ENCODE data around the gene IRAG1.
"Not testable (repeated sequence)": the region's sequence is repeated elsewhere in the genome, so short reads cannot be mapped to it uniquely, and the experiment has no call there.

IRAG1 gene

GRCh38 chr11:10709299-10710086, 15.9 kb upstream of the IRAG1 start:
- no peak for DNase-seq (ENCODE audit: low read depth)

- DNase-seq (ENCODE audit: low read depth) = no peak
Measured at GRCh38 chr11:10708131-10708530, 14.6 kb upstream of the IRAG1 start.

- peak; percentile 56 for DNase-seq (ENCODE audit: low read depth)
Measured at GRCh38 chr11:10701982-10702381, 8.4 kb upstream of the IRAG1 start.

GRCh38 chr11:10699072-10699471, 5.5 kb upstream of the IRAG1 start:
- DNase-seq (ENCODE audit: low read depth) = no peak

- no peak for DNase-seq (ENCODE audit: low read depth)
Measured at GRCh38 chr11:10697323-10697620, 3.7 kb upstream of the IRAG1 start.

GRCh38 chr11:10696468-10697322, 3.1 kb upstream of the IRAG1 start:
- no peak for DNase-seq (ENCODE audit: low read depth)

- DNase-seq (ENCODE audit: low read depth) = no peak
Measured at GRCh38 chr11:10695833-10696232, 2.3 kb upstream of the IRAG1 start.

- no peak for DNase-seq (ENCODE audit: low read depth)
Measured at GRCh38 chr11:10694486-10695239, 1.1 kb upstream of the IRAG1 start.

- no peak for DNase-seq (ENCODE audit: low read depth)
Measured at GRCh38 chr11:10692531-10693115, 932 bp downstream of the IRAG1 start.

- no peak for DNase-seq (ENCODE audit: low read depth)
Measured at GRCh38 chr11:10688401-10688800, 5.2 kb downstream of the IRAG1 start.

GRCh38 chr11:10686311-10686710, 7.2 kb downstream of the IRAG1 start:
- DNase-seq (ENCODE audit: low read depth) = no peak

GRCh38 chr11:10683429-10683828, 10.1 kb downstream of the IRAG1 start:
- no peak for DNase-seq (ENCODE audit: low read depth)

- DNase-seq (ENCODE audit: low read depth) = no peak
Measured at GRCh38 chr11:10680956-10681487, 12.5 kb downstream of the IRAG1 start.

- DNase-seq (ENCODE audit: low read depth) = not testable (repeated sequence)
Measured at GRCh38 chr11:10680279-10680678, 13.3 kb downstream of the IRAG1 start.

- DNase-seq (ENCODE audit: low read depth) = no peak
Measured at GRCh38 chr11:10679644-10680043, 13.9 kb downstream of the IRAG1 start.

GRCh38 chr11:10678101-10678500, 15.5 kb downstream of the IRAG1 start:
- DNase-seq (ENCODE audit: low read depth) = no peak

- DNase-seq (ENCODE audit: low read depth) = no peak
Measured at GRCh38 chr11:10676919-10677318, 16.6 kb downstream of the IRAG1 start.

- DNase-seq (ENCODE audit: low read depth) = no peak
Measured at GRCh38 chr11:10674911-10675440, 18.6 kb downstream of the IRAG1 start.

GRCh38 chr11:10674440-10674855, 19.1 kb downstream of the IRAG1 start:
- DNase-seq (ENCODE audit: low read depth) = no peak

- DNase-seq (ENCODE audit: low read depth) = no peak
Measured at GRCh38 chr11:10673501-10674062, 20.0 kb downstream of the IRAG1 start.

GRCh38 chr11:10670099-10670498, 23.5 kb downstream of the IRAG1 start:
- DNase-seq (ENCODE audit: low read depth) = no peak
